AG04450 (cell line): ENCODE data around the gene DECR2. TPM values are rescaled to one million over a fixed set of nuclear protein-coding genes. Genes with fewer than 3 reads are reported as not detected.
"Not testable (repeated sequence)": the region's sequence is repeated elsewhere in the genome, so short reads cannot be mapped to it uniquely, and the experiment has no call there.

ENCODE experiments used
- CTCF ChIA-PET: fragments of 300-600, 350-600 bp; formaldehyde crosslinking; extraction: SDS; loops from one replicate; lab custom pipeline; 2022; ENCODE audit warnings: antibody characterized with exemption, inconsistent platforms; lab: Charles Lee
- POLR2A ChIA-PET: fragments of 350-600 bp; formaldehyde crosslinking; extraction: SDS; loops from one replicate; lab custom pipeline; 2021; ENCODE audit warnings: antibody characterized with exemption, inconsistent platforms; lab: Yijun Ruan, JAX
- DNase-seq: peaks from one replicate; pipeline ENCODE4 v3.0.0-alpha.2; 2011; ENCODE audit warnings: low read depth, low spot score
- H3K27ac ChIP-seq: one replicate; pipeline ENCODE4 v1.5.1; 2012; ENCODE audit warnings: low read depth, low read length, control low read depth
- H3K27me3 ChIP-seq: one replicate; pipeline ENCODE4 v1.6.0; 2012; ENCODE audit warnings: low read length; ENCODE audit not compliant: control insufficient read depth, insufficient read depth
- H3K4me3 ChIP-seq: 2 replicates; pipeline ENCODE4 v1.5.1; 2011; ENCODE audit warnings: mild to moderate bottlenecking, low read depth, low read length, control low read depth
- H3K9me3 ChIP-seq: 2 replicates; pipeline ENCODE4 v1.5.1; 2012; ENCODE audit warnings: low read length; ENCODE audit not compliant: control insufficient read depth, insufficient read depth
- polyA plus RNA-seq: library from polyadenylated mRNA; depleted of rRNA; stranded (reverse); fragments of >200 nt; gene quantifications from 2 replicates; pipeline ENCODE4 v1.2.3, GENCODE V29; 2011
- TF ChIP-seq, protein P1 (sequence below): IDR thresholded peaks from 2 replicates; pipeline ENCODE4 v1.5.1; 2011; ENCODE audit warnings: low read depth, low read length, control low read depth, inconsistent platforms

DECR2 gene
- polyA plus RNA-seq, 1 experiment: 11.6 TPM

DNA sequence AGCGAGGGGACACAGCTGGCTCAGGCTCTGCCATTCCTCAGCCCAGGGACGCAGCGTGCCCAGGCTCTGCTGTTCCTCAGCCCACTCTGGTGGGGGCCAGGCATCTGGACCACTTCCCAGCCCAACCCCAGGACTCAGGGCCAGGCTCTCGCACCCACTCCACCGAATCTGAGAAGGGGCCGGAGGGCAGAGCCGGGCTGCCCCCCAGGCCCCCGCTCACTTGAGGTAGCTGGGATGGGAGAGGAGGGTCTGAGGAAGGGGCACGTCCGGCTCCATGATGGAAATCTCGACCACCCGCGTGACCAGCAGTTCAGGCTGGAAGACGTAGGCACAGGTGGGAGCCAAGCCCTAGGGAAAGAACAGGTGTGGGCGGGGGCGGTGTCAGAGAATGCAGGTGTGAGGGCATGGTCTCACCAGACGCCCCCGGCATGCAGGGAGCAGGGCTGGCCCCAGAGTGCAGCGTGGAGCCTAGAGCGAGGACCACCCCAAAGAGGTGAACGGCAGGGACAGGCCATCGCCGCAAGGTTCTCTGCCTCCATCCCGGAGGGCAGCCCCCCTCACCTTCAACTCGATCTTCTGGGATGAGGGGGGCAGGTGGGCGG lies 24.8 kb upstream of the DECR2 start:
- H3K9me3 ChIP-seq: no peaks in the 10 kb centered on the region; the same call in 1 of the 2 replicates
- TF ChIP-seq, protein P1, sequence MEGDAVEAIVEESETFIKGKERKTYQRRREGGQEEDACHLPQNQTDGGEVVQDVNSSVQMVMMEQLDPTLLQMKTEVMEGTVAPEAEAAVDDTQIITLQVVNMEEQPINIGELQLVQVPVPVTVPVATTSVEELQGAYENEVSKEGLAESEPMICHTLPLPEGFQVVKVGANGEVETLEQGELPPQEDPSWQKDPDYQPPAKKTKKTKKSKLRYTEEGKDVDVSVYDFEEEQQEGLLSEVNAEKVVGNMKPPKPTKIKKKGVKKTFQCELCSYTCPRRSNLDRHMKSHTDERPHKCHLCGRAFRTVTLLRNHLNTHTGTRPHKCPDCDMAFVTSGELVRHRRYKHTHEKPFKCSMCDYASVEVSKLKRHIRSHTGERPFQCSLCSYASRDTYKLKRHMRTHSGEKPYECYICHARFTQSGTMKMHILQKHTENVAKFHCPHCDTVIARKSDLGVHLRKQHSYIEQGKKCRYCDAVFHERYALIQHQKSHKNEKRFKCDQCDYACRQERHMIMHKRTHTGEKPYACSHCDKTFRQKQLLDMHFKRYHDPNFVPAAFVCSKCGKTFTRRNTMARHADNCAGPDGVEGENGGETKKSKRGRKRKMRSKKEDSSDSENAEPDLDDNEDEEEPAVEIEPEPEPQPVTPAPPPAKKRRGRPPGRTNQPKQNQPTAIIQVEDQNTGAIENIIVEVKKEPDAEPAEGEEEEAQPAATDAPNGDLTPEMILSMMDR: no peak
- H3K27ac ChIP-seq: no peak overlapping the region
- DNase-seq: no peak
- H3K4me3 ChIP-seq: no peak overlapping the region
- ChIA-PET CTCF (no interaction called here), POLR2A (no interaction called here)
- H3K27me3 ChIP-seq: no peaks in the 10 kb centered on the region

DNA sequence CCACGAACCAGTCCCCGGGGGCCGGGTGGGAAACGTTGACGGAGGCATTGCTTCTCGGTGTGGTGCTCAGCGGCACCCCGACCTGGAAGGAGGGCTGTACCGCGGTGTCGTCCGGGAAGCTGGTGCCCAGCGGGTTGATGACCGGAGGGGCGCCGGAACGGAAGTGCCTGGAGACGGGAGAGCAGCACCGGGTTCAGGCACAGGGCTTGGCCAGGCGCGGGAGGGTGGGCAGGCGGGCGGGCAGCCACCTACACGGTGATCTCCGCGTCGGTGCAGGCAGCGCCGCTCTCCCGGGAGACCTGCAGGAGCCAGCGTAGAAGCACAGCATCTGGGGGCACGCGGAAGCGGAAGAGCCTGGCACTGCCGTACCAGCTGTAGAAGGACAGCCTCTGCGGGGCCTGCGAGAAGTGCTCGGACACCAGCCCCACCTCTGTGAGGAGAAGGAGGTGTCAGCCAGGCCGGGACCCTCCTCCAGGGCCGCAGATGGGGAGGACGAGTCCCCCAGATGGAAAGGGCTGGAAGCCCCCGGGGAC lies 24.2 kb upstream of the DECR2 start:
- ChIA-PET POLR2A (no interaction called here), CTCF (no interaction called here)
- Histone ChIP-seq H3K4me3 (no peak overlapping the region), H3K27ac (no peak overlapping the region), H3K27me3 (no peaks in the 10 kb centered on the region), H3K9me3 (no peaks in the 10 kb centered on the region; the same call in 1 of the 2 replicates)
- DNase-seq: no peak
- TF ChIP-seq, protein P1: no peak

DNA sequence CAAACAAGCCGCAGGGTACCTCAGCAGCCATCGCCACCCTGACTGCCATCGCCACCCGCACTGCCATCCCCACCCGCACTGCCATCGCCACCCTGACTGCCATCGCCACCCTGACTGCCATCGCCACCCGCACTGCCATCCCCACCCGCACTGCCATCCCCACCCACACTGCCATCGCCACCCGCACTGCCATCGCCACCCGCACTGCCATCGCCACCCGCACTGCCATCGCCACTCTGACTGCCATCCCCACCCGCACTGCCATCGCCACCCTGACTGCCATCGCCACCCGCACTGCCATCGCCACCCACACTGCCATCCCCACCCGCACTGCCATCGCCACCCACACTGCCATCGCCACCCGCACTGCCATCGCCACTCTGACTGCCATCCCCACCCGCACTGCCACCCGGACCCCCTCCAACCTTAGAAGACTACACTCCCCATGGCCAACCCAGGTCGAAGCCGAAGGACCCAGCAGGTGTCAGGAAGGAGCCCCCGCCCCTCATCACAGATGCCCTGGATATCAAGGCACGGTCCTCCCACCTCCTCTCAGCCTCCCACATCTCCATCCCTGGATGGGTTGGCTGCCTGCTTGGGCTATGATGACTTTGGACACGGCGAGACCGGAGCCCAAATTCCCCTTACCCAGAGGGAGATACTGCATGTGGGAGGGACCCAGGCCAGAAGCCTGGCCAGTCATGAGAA lies 23.4 kb upstream of the DECR2 start:
- DNase-seq, CTCF ChIA-PET, POLR2A ChIA-PET, H3K4me3 ChIP-seq, H3K27me3 ChIP-seq, H3K9me3 ChIP-seq, H3K27ac ChIP-seq: not testable (repeated sequence)

DNA sequence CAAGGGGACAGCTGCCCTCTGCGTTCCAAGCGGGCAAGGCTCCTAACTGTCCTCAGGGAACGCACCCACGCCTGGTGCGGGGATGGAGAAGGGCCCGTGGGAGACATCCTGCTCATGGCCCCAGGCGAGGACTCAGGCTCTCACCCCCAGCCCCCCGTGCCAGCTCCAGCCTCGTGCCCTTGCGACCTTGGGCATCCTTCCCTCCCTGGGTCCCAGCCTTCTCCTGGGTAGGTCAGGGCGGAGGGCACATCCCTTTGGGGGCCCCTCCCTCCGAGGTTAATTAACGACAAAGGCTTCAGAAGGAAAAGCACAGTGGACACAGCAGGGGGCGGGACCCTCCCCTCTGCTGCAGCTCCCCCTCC lies 22.9 kb upstream of the DECR2 start:
- ChIA-PET POLR2A (no interaction called here), CTCF (no interaction called here)
- no peak overlapping the region for H3K4me3 ChIP-seq
- TF ChIP-seq, protein P1: no peak
- H3K27me3 ChIP-seq: no peaks in the 10 kb centered on the region
- no peak overlapping the region for H3K27ac ChIP-seq
- no peaks in the 10 kb centered on the region; the same call in 1 of the 2 replicates for H3K9me3 ChIP-seq
- DNase-seq: no peak

DNA sequence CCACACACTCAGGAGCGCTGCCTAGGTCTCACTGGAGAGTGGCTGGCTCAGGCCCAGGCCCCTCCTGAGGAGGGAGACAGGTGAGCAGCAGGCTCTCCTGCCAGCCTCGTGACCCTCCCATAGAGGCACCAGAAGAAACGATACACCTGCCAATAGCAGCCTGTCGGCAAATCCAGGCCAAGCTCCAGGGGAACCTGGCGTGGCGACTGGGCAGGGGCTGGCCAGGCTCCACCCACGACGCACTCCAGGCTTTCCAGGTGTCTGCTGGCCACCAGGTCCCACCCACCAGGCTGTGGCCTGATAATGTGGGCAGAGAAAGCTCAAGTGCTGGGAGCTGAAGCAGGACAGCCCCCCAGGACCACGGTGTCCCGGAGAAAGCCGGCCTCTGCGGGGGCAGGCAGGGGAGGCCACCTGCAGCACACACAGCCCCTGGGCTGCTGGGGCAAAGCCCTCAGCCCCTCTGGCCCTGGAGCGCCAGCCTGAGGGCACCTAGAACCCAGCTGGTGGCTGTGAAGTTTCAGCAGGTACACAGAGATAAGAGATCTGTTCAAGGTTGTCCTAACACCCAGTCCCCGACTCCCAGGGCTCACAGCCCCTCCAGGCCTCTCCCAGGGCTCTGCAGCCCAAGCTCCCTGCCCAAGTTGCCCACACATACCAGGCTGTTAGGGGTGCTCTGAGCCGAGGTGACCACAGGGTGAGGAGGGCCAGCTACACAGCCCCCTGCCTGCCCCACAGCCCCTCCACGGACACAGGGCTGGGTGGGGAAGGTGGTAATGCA lies 22.3 kb upstream of the DECR2 start:
- Histone ChIP-seq H3K4me3 (no peak overlapping the region), H3K9me3 (no peaks in the 10 kb centered on the region; the same call in 1 of the 2 replicates), H3K27me3 (no peaks in the 10 kb centered on the region), H3K27ac (no peak overlapping the region)
- no peak for DNase-seq
- POLR2A ChIA-PET: no interaction called here
- CTCF ChIA-PET: no interaction called here
- TF ChIP-seq, protein P1: no peak
